ENCODE measurements around the gene PLCG2.

DNA sequence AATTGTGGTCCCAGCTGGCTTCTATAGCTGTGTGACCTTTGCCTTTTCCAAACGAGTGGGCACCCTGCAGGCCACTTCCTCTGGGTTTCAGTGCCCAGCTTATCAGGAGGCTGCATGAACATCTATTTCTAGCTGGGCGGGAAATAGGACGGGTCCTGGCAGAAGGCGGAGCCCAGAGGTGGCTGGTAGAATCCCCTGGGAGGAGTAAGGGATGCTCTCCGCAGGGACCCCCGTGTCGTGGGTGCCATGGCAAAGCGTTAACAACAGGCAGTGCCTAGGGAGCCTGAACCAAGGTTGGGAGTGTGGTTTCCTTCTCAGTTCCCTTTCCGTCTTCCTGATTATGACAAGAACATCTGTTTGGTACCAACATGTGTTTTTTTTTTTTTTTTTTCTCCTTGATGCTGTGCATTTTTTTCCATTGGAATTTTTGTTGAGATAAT lies 58.2 kb downstream of the PLCG2 start:
- no peak for TF ChIP-seq EZH2 (IDR thresholded peaks at IDR 0.05; ENCODE audit: insufficient read depth, poor library complexity, severe bottlenecking)
- TF ChIP-seq EZH2phosphoT487 (IDR thresholded peaks at IDR 0.05; ENCODE audit: insufficient read depth, low read depth): no peak

Data from GM23248 (cell line).